Gastroesophageal sphincter (tissue), 3 donors: ENCODE results near the gene LIX1L.

ENCODE experiments used
- CTCF ChIP-seq, 4 experiments: fragments of 200-600 bp in 2 of 4; fragments of 450-650 bp in 2 of 4; sonication (generic) in 1 of 4; IDR thresholded peaks; one replicate each; pipeline ENCODE4 v1.5.1; 2017 to 2019; ENCODE audit warnings: antibody characterized with exemption in 4 of 4, mild to moderate bottlenecking in 2 of 4, moderate library complexity in 2 of 4
- POLR2A ChIP-seq, 2 donors: fragments of 450-650 bp; IDR thresholded peaks; one replicate each; pipeline ENCODE4 v1.6.1; 2017; ENCODE audit warnings: antibody characterized with exemption in 2 of 2, mild to moderate bottlenecking in 2 of 2, moderate library complexity in 1 of 2

DNA sequence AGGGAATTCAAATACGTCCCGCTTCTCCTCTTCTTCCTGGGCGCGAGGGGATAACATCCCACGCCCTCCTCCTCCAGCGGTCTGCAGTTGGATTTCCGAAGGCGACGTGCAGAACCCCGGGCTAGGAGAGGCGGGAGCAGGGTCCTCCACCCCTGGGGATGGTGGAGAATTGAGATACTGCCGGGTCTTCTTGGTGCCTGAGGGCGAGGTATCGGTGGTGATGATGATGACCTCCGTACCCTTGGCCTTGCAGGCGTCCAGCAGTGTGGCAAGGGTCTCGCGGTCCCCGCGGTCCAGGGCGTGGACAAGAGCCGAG lies 3.2 kb upstream of the LIX1L start:
- TF ChIP-seq CTCF (IDR thresholded peaks at IDR 0.05), result no peak
- no peak for TF ChIP-seq POLR2A (IDR thresholded peaks at IDR 0.05)
